ENCODE data around the gene ATP1A2. TPM values are rescaled to one million over a fixed set of nuclear protein-coding genes. Genes with fewer than 3 reads are reported as not detected.

ATP1A2 gene
- total RNA-seq, 1 experiment from 2014 or later = 23.2 TPM

- no peaks in the 10 kb centered on the region for H3K9me3 Mint-ChIP-seq
- no peak overlapping the region for H3K4me3 Mint-ChIP-seq
- H3K4me1 Mint-ChIP-seq = peaks cover 6% of the 10 kb centered on the region
- H3K27ac Mint-ChIP-seq = peak overlapping the region; percentile 88
- no peak; the same call in 1 of the 2 replicates for ATAC-seq
- no peak for DNase-seq (ENCODE audit: low spot score)
- H3K36me3 Mint-ChIP-seq = peaks cover 5% of the 10 kb centered on the region; the same call in 1 of the 2 replicates
- CTCF ChIA-PET = interaction anchor here (1.2 kb wide), 1 partner anchor 35 kb away, joined by 3 read pairs; no protein-coding TSS in a partner anchor
- H3K27me3 Mint-ChIP-seq (ENCODE audit: low read depth) = no peaks in the 10 kb centered on the region; the same call in 1 of the 2 replicates
- POLR2A ChIA-PET = interaction anchor here (0.6 kb wide), 1 partner anchor 227 kb away, joined by 3 read pairs; no protein-coding TSS in a partner anchor
- TF ChIP-seq STAT6 (CRISPR knock-in tag; conservative IDR thresholded peaks at IDR 0.05; ENCODE audit: low read depth) = no peak
- TF ChIP-seq PRRX2 (CRISPR knock-in tag; IDR thresholded peaks at IDR 0.05) = peak; percentile 12; the same call in 1 of the 2 replicates
These were observed 29.4 kb downstream of the ATP1A2 start for GRCh38 chr1:160144921-160145320.

GRCh38 chr1:160146107-160146506 is 30.5 kb downstream of the ATP1A2 start:
- Mint-ChIP-seq H3K4me3 (no peak overlapping the region), H3K36me3 (no peaks in the 10 kb centered on the region), H3K9me3 (no peaks in the 10 kb centered on the region), H3K27me3 (ENCODE audit: low read depth) (no peaks in the 10 kb centered on the region; the same call in 1 of the 2 replicates), H3K4me1 (peaks cover 6% of the 10 kb centered on the region), H3K27ac (no peak overlapping the region)
- ChIA-PET CTCF (interaction anchor here (0.6 to 2.0 kb wide), 5 partner anchors 37 to 1115 kb away, joined by 3 to 8 read pairs (median 5); no protein-coding TSS in a partner anchor), POLR2A (no interaction called here)
- DNase-seq (ENCODE audit: low spot score) (no peak), ATAC-seq (no peak)
- TF ChIP-seq NFE2L1 (CRISPR knock-in tag; IDR thresholded peaks at IDR 0.05) = no peak
- TF ChIP-seq CREB1 (CRISPR knock-in tag; IDR thresholded peaks at IDR 0.05) = no peak
- TF ChIP-seq ZNF416 (CRISPR knock-in tag; IDR thresholded peaks at IDR 0.05) = no peak
- no peak for TF ChIP-seq KAT7 (CRISPR knock-in tag; IDR thresholded peaks at IDR 0.05; ENCODE audit: borderline replicate concordance)
- no peak for TF ChIP-seq ATF1 (CRISPR knock-in tag; IDR thresholded peaks at IDR 0.05)
- no peak for TF ChIP-seq FOXK1 (CRISPR knock-in tag; IDR thresholded peaks at IDR 0.05)
- no peak for TF ChIP-seq ZNF317 (CRISPR knock-in tag; IDR thresholded peaks at IDR 0.05; ENCODE audit: borderline replicate concordance, low read depth)
- TF ChIP-seq PRDM15 (CRISPR knock-in tag; IDR thresholded peaks at IDR 0.05) = no peak
- TF ChIP-seq JUN (CRISPR knock-in tag; IDR thresholded peaks at IDR 0.05) = no peak
- no peak for TF ChIP-seq USF1 (CRISPR knock-in tag; IDR thresholded peaks at IDR 0.05)
- no peak for TF ChIP-seq E2F5 (CRISPR knock-in tag; IDR thresholded peaks at IDR 0.05)

GRCh38 chr1:160148121-160148520 is 32.6 kb downstream of the ATP1A2 start:
- ChIA-PET POLR2A (interaction anchor here (0.7 kb wide), 1 partner anchor 39 kb away, joined by 3 read pairs; no protein-coding TSS in a partner anchor), CTCF (interaction anchor here (0.8 to 2.7 kb wide), 7 partner anchors 14 to 104 kb away, joined by 3 to 8 read pairs (median 5); no protein-coding TSS in a partner anchor)
- no peaks in the 10 kb centered on the region for H3K36me3 Mint-ChIP-seq
- peaks cover 6% of the 10 kb centered on the region for H3K4me1 Mint-ChIP-seq
- ATAC-seq (no peak), DNase-seq (ENCODE audit: low spot score) (no peak)
- no peaks in the 10 kb centered on the region; the same call in 1 of the 2 replicates for H3K27me3 Mint-ChIP-seq (ENCODE audit: low read depth)
- no peak overlapping the region for H3K4me3 Mint-ChIP-seq
- 0 out of 2 replicates have a peak overlapping the region, but pooled peaks have one; percentile 79 for H3K27ac Mint-ChIP-seq
- no peaks in the 10 kb centered on the region for H3K9me3 Mint-ChIP-seq
- no peak for TF ChIP-seq NFATC4 (CRISPR knock-in tag; IDR thresholded peaks at IDR 0.05)
- TF ChIP-seq SP1 (CRISPR knock-in tag; conservative IDR thresholded peaks at IDR 0.05) = no peak
- no peak for TF ChIP-seq ZNF416 (CRISPR knock-in tag; IDR thresholded peaks at IDR 0.05)
- TF ChIP-seq ZMAT4 (CRISPR knock-in tag; IDR thresholded peaks at IDR 0.05) = no peak
- no peak for TF ChIP-seq NR3C1 (CRISPR knock-in tag; conservative IDR thresholded peaks at IDR 0.05; ENCODE audit: low read depth)
- TF ChIP-seq NFE2L1 (CRISPR knock-in tag; IDR thresholded peaks at IDR 0.05) = no peak
- no peak for TF ChIP-seq ZBTB21 (CRISPR knock-in tag; IDR thresholded peaks at IDR 0.05; ENCODE audit: borderline replicate concordance)
- no peak for TF ChIP-seq ZNF281 (CRISPR knock-in tag; IDR thresholded peaks at IDR 0.05)

Measured in WTC11 (cell line).